Hepatocyte (in vitro differentiated cells): Measurements from ENCODE around the gene APOBEC2. TPM values are rescaled to one million over a fixed set of nuclear protein-coding genes. Genes with fewer than 3 reads are reported as not detected.

Experiments used
- DNase-seq: peaks from one replicate; pipeline ENCODE4 v3.0.0-alpha.2; 2016; ENCODE audit warnings: low spot score
- H2AFZ ChIP-seq: fragments of 200-600 bp; sonication (generic); 2 replicates; pipeline ENCODE4 v1.6.0; 2016; ENCODE audit warnings: antibody characterized with exemption, mild to moderate bottlenecking
- H3K27ac ChIP-seq: fragments of 200-600 bp; sonication (generic); 2 replicates; pipeline ENCODE4 v1.5.1; 2016; ENCODE audit warnings: mild to moderate bottlenecking
- H3K27me3 ChIP-seq: fragments of 200-600 bp; sonication (generic); 2 replicates; pipeline ENCODE4 v1.6.1; 2016
- H3K36me3 ChIP-seq: fragments of 200-600 bp; sonication (generic); replicated peaks from 2 replicates; pipeline ENCODE4 v1.5.1; 2016; ENCODE audit warnings: low read depth; ENCODE audit not compliant: insufficient read depth
- H3K4me1 ChIP-seq: fragments of 200-600 bp; sonication (generic); 2 replicates; pipeline ENCODE4 v1.5.1; 2016; ENCODE audit warnings: mild to moderate bottlenecking, moderate library complexity; ENCODE audit not compliant: insufficient read depth
- H3K4me2 ChIP-seq: fragments of 200-600 bp; sonication (generic); 2 replicates; pipeline ENCODE4 v1.6.0; 2016
- H3K4me3 ChIP-seq: fragments of 200-600 bp; sonication (generic); 2 replicates; pipeline ENCODE4 v1.5.1; 2016; ENCODE audit warnings: mild to moderate bottlenecking
- H3K79me2 ChIP-seq: fragments of 200-600 bp; sonication (generic); 2 replicates; pipeline ENCODE4 v1.6.0; 2017; ENCODE audit warnings: mild to moderate bottlenecking
- H3K9me2 ChIP-seq: fragments of 200-600 bp; sonication (generic); replicated peaks from 2 replicates; pipeline ENCODE4 v1.6.0; 2017; ENCODE audit warnings: mild to moderate bottlenecking; ENCODE audit not compliant: insufficient read depth
- H3K9me3 ChIP-seq: fragments of 200-600 bp; sonication (generic); 2 replicates; pipeline ENCODE4 v1.5.1; 2016; ENCODE audit warnings: low read depth, mild to moderate bottlenecking
- H4K20me1 ChIP-seq: fragments of 200-600 bp; sonication (generic); 2 replicates; pipeline ENCODE4 v1.6.0; 2016; ENCODE audit warnings: mild to moderate bottlenecking; ENCODE audit not compliant: insufficient read depth, poor library complexity, severe bottlenecking
- CTCF ChIP-seq: fragments of 200-600 bp; sonication (generic); IDR thresholded peaks from 2 replicates; pipeline ENCODE4 v1.5.1; 2016; ENCODE audit warnings: antibody characterized with exemption, mild to moderate bottlenecking; ENCODE audit not compliant: poor library complexity
- EZH2 ChIP-seq: fragments of 200-600 bp; sonication (generic); IDR thresholded peaks from 2 replicates; pipeline ENCODE4 v1.6.1; 2016; ENCODE audit warnings: antibody characterized with exemption, mild to moderate bottlenecking, borderline replicate concordance
- EZH2phosphoT487 ChIP-seq: fragments of 200-600 bp; sonication (generic); IDR thresholded peaks from one replicate; pipeline ENCODE4 v1.6.1; 2018; ENCODE audit warnings: antibody characterized with exemption, mild to moderate bottlenecking, low read depth, moderate library complexity; ENCODE audit not compliant: unreplicated experiment, severe bottlenecking
- WGBS: methylation state at CpG from one replicate; pipeline ENCODE4 v1.1.6; 2016; ENCODE audit warnings: low lambda C conversion rate; ENCODE audit errors: missing lambda C conversion rate; 5-methylcytosine and 5-hydroxymethylcytosine counted together
- polyA plus RNA-seq: library from polyadenylated mRNA; unstranded; fragments of >200 nt; fragmentation: Nextera tagmentation; extraction: Ambion mirVana; gene quantifications from 2 replicates; pipeline ENCODE4 v1.2.1, GENCODE V29; 2016
- total RNA-seq: library from RNA; depleted of rRNA; stranded (reverse); fragments of >200 nt; gene quantifications from 2 replicates; pipeline ENCODE4 v1.2.3, GENCODE V29; 2014

The APOBEC2 gene
- total and polyA plus RNA-seq, 2 experiments from 2014 or later = 2.8 to 2.9 TPM

GRCh38 chr6:41079080-41079479, 26.1 kb downstream of the APOBEC2 start:
- Histone ChIP-seq H4K20me1 (peaks cover 45% of the 10 kb centered on the region), H3K27ac (no peak overlapping the region), H3K4me3 (no peak overlapping the region), H3K79me2 (peaks cover 95% of the 10 kb centered on the region), H3K36me3 (no peaks in the 10 kb centered on the region), H3K9me3 (no peaks in the 10 kb centered on the region), H3K9me2 (no peaks in the 10 kb centered on the region), H3K4me1 (peaks cover 15% of the 10 kb centered on the region), H3K4me2 (no peak overlapping the region), H3K27me3 (no peaks in the 10 kb centered on the region), H2AFZ (no peak overlapping the region)
- WGBS = 81% methylated on average over 1 of the region's 1 CpG
- DNase-seq = no peak
- TF ChIP-seq CTCF (no peak), EZH2phosphoT487 (no peak), EZH2 (no peak)

- Histone ChIP-seq H3K4me3 (no peak overlapping the region), H3K27me3 (no peaks in the 10 kb centered on the region), H2AFZ (no peak overlapping the region), H3K4me2 (no peak overlapping the region), H3K9me3 (no peaks in the 10 kb centered on the region), H3K36me3 (no peaks in the 10 kb centered on the region), H3K9me2 (no peaks in the 10 kb centered on the region), H3K79me2 (peaks cover 93% of the 10 kb centered on the region), H4K20me1 (peaks cover 39% of the 10 kb centered on the region), H3K4me1 (peaks cover 4% of the 10 kb centered on the region), H3K27ac (no peak overlapping the region)
- 98% methylated on average over 2 of the region's 2 CpGs for WGBS
- no peak for DNase-seq
- TF ChIP-seq EZH2phosphoT487 (no peak), CTCF (no peak), EZH2 (no peak)
Measured at GRCh38 chr6:41080621-41081020, 27.6 kb downstream of the APOBEC2 start.

- Histone ChIP-seq H3K9me3 (no peaks in the 10 kb centered on the region), H3K27me3 (no peaks in the 10 kb centered on the region), H3K9me2 (no peaks in the 10 kb centered on the region), H4K20me1 (peaks cover 19% of the 10 kb centered on the region), H3K4me1 (no peaks in the 10 kb centered on the region), H3K79me2 (peaks cover 79% of the 10 kb centered on the region), H3K4me2 (no peak overlapping the region), H3K4me3 (no peak overlapping the region), H2AFZ (no peak overlapping the region), H3K36me3 (no peaks in the 10 kb centered on the region), H3K27ac (no peak overlapping the region)
- no peak for DNase-seq
- TF ChIP-seq CTCF (no peak), EZH2 (no peak), EZH2phosphoT487 (no peak)
Measured at GRCh38 chr6:41083072-41083471, 30.1 kb downstream of the APOBEC2 start.

- Histone ChIP-seq H3K4me3 (no peak overlapping the region), H3K27ac (no peak overlapping the region), H3K9me3 (no peaks in the 10 kb centered on the region), H3K27me3 (no peaks in the 10 kb centered on the region), H4K20me1 (no peaks in the 10 kb centered on the region), H3K79me2 (peaks cover 61% of the 10 kb centered on the region), H3K4me1 (no peaks in the 10 kb centered on the region), H2AFZ (no peak overlapping the region), H3K36me3 (no peaks in the 10 kb centered on the region), H3K4me2 (no peak overlapping the region), H3K9me2 (no peaks in the 10 kb centered on the region)
- TF ChIP-seq EZH2 = no peak
- no peak for DNase-seq
Measured at GRCh38 chr6:41085182-41085581, 32.2 kb downstream of the APOBEC2 start.
